T-helper 9 cell (primary cell): ENCODE results near the gene SLC25A53.

Source experiments
- DNase-seq: peaks from one replicate; pipeline ENCODE4 v3.0.0-alpha.2; 2020
- total RNA-seq, 2 donors: gene quantifications; one replicate each; lab custom pipeline; 2026; lab: John Stamatoyannopoulos, UW

Gene SLC25A53, protein sequence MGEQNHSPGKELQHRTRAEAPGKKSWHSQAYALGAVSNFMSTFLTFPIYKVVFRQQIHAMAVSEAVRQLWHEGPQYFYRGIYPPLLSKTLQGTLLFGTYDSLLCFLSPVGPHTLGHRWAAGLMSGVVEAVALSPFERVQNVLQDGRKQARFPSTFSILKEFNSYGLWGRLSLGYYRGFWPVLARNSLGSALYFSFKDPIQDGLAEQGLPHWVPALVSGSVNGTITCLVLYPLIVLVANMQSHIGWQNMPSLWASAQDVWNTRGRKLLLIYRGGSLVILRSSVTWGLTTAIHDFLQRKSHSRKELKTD
- 5.3 to 14.5 reads per million in 2 donors for total RNA-seq

DNA sequence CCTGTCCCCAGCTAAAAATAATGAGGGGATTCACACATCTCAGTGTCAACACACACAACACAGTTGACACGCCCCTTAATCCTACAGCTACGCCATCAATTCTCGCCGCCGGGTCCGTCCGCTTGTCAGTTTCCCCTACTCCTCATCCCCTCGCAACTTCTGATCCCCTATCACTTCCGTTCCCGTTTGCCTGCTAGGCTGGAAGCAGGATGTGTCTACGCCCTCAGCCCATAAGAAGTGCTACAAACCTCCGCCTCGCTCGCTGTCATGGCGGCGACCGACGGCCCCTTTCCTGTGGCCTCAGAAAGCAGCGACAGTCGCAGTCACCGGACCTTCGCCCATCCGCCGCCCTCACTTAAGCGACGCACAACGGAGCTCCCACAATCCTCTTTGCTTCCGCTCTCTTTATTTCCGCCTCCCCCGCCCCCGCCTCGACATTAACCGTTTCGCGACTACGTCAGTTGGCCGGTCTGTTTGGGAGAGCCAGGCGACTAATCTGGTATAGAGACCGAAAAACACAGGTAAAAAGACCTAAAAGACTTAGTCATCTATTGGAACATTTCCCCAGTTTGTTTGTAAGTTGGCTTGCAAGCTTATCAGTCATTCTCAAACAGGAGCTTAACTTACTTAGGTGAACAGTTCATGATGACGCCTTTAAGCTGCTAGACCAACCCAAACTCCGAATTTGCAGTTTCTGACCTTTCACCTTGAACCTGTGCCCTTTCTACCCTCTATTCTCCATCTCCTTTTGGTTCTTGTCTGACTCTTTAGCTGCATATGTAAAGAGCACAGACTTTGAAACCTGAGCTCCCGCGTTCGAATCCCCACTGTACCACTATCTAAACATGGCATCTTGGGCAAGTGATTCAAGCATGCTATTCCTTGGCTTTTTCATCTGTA is at the start of gene SLC25A53:
Gene SLC25A53 (minus strand): TSS at position 380 of the 900 bp plus-strand sequence. CDS start 51,752 bp downstream, outside the sequence.
- DNase-seq = peak; percentile 57

DNA sequence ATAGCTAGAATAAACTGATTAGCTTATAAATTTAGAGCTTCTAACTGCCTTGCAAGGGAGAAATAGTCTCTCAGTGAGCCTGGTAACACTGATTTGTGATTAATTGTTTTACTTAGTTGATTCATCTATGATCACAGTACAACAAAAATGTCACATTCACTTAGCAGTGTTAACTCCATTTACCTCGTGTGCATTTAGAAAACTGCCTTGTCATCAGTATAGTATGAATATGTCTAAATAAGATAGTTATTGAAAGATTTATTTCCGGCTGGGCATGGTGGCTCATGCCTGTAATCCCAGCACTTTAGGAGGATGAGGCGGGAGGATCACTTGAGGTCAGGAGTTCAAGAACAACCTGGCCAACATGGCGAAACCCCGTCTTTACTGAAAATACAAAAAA is 48.7 kb upstream of the SLC25A53 start:
- DNase-seq = no peak

DNA sequence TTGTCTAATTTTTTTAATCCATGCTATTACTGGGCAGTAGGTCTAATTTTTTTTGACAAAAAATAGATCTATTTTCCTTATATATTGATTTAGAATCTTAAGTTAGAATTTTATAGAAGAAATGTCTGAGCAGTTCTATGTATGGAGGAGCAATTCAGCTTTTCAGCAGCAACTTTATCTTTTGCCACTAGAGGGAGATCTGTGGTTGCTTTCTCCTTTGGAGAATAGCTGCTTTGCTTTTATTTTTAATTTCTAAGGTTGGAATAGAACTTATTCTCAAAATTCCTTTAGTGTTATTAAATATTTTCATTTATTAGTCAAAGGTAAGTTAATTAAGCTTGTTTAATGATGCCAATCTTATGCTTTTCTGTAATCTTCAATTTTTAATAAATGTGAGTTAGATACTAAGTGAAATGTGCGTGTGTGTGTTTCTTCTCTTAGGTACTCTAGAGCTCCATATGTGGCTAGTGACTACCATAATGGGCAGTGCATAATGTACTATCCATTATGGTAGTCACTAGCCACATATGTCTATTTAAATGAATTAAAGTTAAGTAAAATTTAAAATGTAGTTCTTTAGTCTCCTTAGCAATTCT is 38.8 kb upstream of the SLC25A53 start:
- DNase-seq = no peak

DNA sequence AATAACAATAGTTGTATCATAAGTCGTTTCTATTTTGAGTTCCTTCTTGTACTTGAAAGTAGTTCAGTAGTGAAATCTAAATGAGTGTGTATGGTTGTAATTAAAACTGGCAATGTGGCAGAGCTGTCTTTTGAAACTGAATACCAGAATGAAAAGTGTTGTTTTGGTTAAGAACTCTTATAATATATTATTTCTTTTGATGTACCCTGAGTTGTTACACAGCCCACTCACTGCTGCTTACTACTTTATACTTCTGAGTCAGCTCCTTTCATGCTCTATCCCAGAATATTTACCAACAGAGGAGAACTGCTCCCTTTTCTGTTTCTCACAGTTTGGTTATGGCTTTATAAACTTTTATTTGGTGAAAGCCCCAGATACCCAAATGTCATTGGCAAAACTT is 38.2 kb upstream of the SLC25A53 start:
- no peak for DNase-seq

DNA sequence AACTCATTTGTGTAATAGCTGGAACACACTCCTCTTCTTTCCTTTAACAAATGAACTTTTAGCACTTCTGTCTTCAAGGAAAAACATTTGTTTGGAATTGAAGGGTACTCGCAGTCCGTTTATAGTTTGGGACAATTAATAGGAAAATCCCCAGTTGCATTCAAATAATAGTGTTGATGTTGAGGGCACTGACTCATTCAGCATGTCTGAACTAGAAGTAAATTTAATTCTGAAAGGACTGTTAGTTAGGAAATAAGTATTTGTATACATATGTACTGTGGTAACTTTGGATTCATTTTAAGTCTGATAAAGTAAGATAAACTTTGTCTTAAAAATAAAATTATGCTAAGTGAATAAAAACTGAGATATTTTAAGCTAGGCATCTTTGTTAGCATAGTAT is 36.7 kb upstream of the SLC25A53 start:
- no peak for DNase-seq

DNA sequence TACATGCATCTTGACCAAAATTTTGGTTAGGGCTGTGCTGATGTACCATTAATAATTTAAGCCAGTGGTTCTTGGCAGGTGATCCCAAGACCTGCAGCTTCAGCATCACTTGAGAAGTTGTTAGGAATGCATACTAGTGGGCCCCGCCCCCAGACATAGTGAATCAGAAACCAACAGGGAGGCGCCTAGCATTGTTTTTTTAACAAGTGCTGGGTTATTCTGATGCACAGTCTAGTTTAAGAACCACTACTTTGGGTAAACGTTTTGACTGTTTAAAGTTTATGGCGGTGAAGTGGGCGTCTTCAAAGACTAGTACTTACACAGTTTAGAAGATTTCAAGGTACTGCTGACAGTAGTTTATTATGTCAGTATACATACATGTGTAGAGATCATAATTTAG is 33.0 kb upstream of the SLC25A53 start:
- DNase-seq = no peak

DNA sequence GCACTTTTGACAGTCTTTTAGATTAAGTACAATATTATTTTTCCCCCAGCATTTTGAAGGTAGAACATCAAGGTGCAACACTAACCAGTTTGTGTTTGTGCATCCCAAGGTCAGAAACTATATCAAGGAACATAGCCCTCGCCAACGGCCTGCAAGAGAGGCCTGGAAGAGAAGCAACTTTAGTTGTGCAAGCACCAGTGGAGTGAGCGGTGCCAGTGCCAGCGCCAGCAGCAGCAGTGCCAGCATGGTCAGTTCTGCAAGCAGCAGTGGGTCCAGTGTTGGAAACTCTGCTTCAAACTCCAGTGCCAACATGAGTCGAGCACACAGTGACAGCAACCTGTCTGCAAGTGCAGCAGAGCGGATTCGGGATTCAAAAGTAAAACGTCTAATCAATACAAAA is 31.1 kb upstream of the SLC25A53 start:
- no peak for DNase-seq

DNA sequence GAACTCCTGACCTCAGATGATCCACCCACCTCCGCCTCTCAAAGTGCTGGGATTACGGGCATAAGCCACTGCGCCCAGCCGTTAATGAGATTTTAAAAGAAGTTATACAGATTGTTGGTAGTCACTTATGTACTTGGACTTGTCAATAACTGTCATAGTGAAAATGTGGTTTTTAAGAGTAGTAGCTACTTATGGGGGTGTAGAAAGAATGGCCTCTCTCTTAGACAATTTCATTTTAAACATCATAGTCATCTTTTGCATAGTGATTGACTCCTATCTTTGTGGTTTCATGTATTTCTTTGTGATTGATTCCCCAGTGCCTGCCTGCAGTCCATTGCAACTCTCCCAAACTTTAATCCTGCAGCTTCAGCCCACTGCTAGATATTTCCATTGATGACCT is 26.9 kb upstream of the SLC25A53 start:
- no peak for DNase-seq

DNA sequence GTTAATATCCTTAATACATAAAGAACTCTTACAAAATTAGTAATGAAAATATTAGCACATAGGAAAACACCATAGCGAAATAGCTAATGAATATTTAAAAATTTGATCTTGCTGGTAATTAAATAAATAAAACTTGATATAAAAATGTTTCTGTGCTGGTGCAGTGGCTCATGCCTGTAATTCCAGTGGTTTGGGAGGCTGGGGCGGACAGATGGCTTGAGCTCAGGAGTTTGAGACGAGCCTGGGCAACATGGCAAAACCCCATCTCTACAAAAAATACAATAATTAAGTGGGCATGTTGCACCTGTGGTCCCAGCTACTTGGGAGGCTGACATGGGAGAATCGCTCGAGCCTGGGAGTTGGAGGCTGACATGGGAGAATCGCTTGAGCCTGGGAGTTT is 17.0 kb upstream of the SLC25A53 start:
- DNase-seq = no peak

DNA sequence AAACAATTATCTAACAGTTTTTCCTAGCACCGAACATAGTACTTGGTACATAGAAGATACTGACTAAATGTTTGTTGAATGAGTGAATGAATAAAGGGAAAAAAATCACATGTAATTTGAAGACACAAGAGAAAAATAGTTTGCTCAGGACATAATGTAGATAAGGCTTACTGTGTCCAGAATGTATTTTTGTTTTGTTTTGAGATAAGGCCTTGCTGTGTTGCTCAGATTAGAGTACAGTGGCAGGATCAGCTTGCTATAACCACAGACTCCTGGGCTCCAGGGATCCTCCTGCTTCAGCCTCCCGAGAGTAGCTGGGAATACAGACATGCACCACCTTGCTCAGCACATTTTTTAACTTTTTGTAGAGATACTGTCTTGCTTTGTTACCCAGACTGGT is 16.0 kb upstream of the SLC25A53 start:
- DNase-seq = no peak

DNA sequence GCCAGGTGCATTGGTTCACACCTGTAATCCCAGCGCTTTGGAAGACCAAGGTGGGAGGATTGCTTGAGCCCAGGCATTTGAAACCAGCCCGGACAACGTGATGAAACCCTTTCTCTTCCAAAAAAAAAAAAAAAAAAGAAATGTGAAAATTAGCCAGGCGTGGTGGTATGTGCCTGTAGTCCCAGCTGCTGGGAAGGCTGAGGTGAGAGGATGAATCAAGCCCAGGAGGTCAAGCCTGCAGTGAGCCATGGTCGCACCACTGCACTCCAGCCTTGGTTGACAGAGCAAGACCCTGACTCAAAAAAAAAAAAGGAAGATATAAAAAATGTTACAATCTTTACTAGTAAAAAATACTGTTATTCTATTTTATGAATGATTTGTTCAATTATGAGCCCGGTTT is 15.3 kb upstream of the SLC25A53 start:
- no peak for DNase-seq

DNA sequence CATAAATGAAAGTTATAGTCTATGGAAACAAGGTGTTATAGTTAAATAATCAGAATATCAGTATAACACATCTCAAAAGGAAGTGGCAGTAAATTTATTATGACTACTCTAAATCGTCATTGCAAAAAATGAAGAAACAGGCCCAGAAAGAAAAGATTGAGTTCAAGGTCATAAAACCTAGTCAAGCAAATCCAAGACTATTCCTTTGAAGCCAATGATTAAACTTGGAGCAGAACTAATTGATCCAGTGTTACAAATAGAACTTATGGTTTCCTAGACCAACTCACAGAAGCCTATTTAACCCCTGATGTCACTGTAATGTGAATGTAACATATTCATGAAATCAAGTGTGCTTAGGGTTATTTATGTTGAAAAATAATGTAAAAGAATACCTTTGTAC is 11.3 kb upstream of the SLC25A53 start:
- DNase-seq = no peak

DNA sequence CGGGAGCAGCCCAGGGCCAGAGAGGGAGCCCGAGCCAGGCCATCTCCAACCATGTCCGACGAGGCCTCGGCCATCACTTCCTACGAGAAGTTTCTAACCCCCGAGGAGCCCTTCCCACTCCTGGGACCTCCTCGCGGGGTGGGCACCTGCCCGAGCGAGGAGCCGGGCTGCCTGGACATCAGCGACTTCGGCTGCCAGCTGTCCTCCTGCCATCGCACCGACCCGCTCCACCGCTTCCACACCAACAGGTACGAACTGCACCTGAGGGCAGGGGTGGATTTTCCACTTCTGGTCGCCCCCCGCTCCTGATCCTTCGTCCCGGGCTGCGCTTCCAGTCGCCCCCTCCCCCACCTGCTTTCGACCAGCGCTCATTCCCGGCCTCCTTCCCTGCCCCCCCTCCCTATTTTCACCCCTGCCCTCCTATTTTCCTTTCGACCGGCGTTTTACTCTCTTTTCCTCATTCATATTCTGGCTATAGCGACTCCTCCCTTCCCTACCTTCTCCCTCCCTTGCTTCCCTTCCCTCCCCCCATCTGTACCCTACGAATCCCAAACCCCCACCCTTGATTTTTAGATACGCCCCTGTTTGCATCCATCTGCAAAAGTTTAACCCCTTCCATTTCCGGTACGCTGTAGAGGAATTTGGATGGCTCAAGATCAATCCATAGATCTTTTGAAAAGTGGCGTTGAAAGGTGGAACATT is 10.1 kb upstream of the SLC25A53 start:
- DNase-seq = no peak

DNA sequence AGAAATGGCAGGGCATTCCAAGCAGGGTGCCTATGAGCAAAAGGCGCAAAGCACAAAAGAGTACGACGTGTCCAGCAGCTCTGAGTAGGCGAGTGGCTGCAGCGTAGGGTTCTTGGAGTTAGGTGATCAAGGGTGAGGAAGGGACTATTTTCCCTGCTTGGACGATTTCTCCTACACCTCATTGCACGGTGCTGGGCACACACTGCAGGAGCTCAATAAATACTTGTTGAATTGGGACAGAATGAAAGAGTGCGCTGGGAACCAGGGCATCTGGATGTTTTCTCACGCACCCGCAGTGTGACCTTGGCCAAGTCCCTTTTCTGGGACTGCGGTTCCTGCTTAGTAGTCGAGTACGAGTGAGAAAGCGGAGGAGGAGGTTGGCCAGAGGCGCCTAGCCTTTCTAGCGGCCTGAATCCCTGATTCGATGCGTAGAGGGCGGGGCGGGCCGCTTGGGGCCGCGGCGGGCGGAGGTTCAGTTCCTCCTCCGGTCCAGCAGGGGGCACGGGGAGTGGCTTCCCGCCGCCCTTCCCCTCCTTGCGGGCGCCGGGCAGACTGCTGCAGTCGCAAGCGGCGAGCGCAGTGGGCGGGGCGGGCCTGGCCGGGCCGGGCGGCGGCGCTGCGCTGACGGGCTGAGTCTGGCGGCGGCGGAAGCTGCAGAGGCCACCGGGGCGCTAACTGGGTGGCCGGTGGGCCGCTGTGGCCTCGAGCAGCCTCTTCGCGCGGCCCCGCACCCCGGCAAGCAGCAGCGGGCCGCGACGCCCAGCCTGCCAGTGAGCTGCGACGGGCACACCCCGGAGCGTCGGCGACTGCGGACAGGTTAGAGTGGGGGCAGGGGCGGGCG is 9.3 kb upstream of the SLC25A53 start, which contains the start of gene FAM199X:
Gene FAM199X (plus strand): TSS at position 560 of the 841 bp plus-strand sequence. CDS start 333 bp downstream, outside the sequence.
- peak; percentile 73 for DNase-seq

DNA sequence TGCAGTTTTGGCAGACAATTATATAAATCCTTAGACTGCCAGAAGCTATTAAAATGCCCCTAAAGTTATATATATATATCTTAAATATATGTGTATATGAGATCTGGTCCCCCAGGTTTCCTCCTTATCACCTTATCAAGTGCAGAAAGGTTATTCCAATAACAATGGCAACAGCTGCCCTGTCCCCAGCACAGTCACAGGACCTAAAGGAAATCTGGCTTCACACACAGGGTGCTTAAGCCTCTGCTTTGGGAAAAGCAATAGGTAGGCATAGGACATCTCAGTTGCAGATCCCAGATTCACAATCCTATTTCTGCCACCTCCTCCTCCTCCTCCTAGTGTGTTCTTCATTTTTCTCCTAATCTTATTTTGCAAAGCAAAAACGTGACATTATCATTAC is 5.8 kb downstream of the SLC25A53 start:
- no peak for DNase-seq

DNA sequence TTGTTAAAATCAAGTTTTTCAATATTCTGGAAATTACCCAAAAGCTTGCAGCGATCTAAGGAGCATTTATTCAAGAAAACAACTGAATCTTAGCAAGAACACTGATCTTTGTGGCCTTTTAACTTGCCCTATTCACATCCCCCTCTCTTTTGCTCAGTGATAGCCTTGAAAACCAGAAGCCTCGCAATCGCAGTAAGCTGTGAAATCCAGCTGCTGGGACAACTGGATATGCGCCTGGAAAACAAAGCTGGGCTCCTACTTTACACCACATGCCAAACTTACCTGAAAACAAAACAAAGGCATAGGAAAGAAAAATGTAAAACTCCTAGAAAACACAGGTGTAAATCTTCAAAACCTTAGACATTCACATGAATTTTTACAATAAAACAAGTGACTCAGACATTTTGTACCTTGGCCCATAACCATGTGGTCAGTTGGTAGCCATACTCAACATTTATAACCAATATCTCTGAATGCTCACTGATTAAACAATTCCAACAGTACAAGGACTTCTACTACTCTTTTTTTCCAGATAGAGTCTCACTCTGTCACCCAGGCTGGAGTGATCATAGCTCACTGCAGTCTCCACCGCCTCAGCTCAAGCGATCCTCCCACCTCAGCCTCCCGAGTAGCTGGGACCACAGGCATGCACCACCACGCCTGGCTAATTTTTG is 15.6 kb downstream of the SLC25A53 start:
- DNase-seq = no peak

DNA sequence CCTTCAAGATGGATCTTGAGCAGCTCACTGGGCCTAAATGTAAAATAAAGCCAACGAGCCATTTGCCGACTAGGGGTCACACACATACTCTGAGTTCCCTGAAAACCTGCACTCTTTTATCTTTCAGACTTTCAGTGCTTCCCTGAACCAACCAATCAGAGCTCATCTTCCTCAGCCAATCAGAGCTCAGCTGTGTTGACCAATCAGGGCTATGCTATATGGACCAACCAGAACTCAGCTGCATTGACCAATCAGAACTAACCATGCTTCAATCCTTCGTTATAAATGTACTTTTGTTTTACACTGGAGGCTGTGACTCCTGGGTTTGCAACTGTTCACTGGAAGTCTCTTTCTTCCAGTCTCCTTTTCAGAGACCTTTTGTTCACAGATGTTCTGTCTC is 19.3 kb downstream of the SLC25A53 start:
- no peak for DNase-seq

DNA sequence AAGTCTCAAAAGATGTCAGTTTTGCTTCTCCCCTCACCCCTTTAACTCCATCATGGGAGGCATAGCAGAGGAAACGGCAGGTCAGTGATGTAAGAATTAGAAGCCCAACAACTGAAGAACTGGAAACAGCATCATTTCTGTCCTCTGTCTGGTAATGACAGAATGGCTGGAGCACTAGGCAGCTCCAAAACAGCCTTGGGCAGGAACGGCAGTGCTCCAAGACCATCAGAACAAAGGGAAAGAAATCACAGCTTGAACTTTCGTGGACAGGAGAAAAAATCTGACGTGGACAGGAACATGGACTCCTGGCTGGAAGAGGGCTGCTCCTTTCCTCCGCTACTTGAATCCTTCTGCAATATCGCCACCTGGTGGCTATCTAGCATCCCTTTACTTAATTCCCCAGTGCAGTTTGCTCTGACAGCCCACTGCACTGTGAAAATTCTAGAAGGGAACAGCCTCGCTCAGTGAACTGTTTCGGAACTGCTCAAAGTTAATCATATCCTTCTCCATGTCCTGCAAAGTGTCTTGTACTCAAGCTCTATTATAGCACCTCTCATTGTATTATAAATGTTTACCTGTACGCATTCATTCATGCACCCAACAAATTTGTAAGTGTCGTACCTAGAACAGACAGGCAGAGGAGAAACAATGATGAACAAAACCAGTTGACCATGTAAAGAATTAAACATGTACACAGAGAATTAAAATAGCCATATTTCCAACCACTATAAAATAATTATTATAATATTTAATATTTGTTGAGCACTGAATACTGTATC is 20.4 kb downstream of the SLC25A53 start:
- DNase-seq = peak; percentile 44

DNA sequence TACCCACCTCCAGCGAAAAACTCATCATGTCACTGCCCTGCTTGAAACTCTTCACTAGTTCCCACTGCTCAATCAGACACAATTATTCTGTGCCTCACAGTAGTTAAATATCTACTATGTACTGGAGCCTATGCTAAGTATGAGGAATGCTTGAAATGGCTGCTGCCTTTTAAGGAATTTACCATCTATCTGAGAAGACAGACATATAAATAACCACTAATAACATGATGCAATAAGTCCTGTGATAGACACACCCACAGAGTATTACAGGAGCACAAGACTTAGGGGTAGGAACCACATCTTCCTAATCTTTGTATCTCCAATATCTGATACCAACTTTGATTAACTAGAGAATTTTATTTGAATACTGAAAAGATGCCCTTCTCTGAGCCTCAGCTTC is 21.1 kb downstream of the SLC25A53 start:
- DNase-seq = no peak

DNA sequence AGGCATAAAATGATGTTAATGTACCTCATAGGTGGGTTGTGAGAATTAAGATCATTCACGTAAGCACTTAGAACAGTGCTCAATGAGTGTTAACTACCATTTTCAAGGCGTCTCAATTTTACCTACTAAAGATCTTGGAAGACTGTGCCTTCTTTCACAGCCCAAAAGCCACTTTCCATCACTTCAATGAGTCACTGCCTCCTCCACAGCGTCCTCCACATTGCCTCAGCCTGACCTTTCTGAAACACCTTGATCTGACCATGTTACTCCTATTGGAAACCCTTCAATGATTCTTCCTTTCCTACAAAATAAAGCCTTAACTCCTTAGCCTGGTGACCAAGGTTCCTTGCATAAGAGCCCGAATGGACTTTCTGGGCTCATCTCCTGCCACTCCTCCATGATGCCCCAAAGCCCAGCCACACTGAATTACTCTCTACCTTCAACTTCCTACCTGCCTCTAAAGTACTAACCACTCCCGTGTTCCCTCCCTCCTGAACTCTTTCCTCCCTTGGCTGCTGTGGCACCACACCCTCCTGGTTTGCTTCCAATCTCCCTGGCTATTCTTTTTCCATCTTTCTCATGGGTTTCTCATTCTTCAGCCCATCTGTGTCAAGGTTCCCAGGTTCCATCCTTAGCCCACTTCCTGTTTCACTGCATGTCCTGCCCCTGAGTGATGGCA is 22.1 kb downstream of the SLC25A53 start:
- DNase-seq = no peak
